Measurements from ENCODE around the gene STX16.
A peak's percentile ranks its signal among the peaks of the same experiment; 100 is the strongest.
"Not testable (repeated sequence)": the region's sequence is repeated elsewhere in the genome, so short reads cannot be mapped to it uniquely, and the experiment has no call there.

The STX16 gene

DNA sequence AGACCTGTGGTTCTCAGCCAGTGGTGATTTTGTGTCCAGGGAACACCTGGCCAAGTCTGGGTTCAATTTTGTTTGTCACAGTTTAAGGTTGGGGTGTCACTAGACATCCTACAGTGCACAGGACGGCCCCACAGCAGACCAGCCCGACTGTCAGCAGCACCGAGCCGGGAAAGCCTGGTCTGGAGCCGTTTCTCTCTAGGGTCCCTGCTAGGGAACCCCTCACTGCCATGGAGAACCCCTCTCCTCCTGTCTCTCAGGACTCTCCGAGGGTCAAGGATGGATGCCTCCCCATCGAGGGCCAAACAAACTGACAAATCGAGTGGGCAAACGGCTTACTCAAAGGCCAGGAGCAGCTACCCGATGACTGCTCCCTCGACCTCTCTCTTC lies 15.8 kb upstream of the STX16 start:
- no peak overlapping the region for H3K27ac ChIP-seq

GRCh38 chr20:58636396-58636982 lies 14.6 kb upstream of the STX16 start:
- DNase-seq (ENCODE audit: low read depth, low spot score) = no peak
- H3K27ac ChIP-seq = no peak overlapping the region

More for the DNA sequence above, 15.8 kb upstream of the STX16 start:
- DNase-seq (ENCODE audit: low read depth, low spot score) = no peak

GRCh38 chr20:58636983-58637421 lies 14.1 kb upstream of the STX16 start:
- DNase-seq (ENCODE audit: low read depth, low spot score) = no peak
- no peak overlapping the region for H3K27ac ChIP-seq

- no peak for DNase-seq (ENCODE audit: low read depth, low spot score)
- H3K27ac ChIP-seq = no peak overlapping the region
These were observed 13.4 kb upstream of the STX16 start for GRCh38 chr20:58637466-58638213.

GRCh38 chr20:58638467-58639181 lies 12.5 kb upstream of the STX16 start:
- no peak for DNase-seq (ENCODE audit: low read depth, low spot score)
- H3K27ac ChIP-seq = no peak overlapping the region

GRCh38 chr20:58639182-58640146 lies 11.6 kb upstream of the STX16 start:
- H3K27ac ChIP-seq = no peak overlapping the region
- DNase-seq (ENCODE audit: low read depth, low spot score) = no peak

GRCh38 chr20:58640446-58640845 lies 10.6 kb upstream of the STX16 start:
- no peak overlapping the region for H3K27ac ChIP-seq
- DNase-seq (ENCODE audit: low read depth, low spot score) = no peak

DNA sequence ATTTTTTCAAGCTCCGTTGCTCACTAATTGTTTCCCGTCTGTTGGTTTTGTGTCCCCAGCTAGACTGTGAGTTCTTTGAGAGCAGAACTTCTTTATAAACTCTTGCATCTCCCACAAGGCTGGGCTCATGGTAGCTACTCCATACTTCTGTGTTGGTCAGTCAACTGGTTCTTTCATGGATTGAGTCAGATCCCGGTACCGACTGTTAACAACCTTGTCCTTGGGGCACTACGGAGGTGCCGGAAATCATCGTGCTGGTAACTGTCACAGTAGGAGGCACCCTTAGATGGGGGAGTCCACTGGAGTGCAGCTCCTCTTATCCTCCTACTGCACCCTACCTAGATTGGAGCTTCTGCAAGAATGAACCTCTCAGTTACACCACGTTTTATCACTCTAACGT lies 8.6 kb upstream of the STX16 start:
- DNase-seq (ENCODE audit: low read depth, low spot score) = no peak
- H3K27ac ChIP-seq = no peak overlapping the region

DNA sequence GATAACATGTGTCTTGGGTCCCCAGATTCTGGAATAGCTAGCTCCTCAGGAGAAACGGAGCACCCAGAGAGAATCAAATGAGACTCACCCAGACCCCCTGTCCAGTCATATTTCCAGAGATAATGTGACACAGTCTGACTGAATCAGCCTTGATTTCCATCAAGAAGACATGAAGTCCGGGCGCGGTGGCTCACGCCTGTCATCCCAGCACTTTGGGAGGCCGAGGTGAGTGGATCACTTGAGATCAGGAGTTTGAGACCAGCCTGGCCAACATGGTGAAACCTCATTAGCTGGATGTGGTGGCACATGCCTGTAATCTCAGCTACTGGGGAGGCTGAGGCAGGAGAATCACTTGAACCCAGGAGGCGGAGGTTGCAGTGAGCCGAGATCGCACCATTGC lies 8.2 kb upstream of the STX16 start:
- H3K27ac ChIP-seq; DNase-seq (ENCODE audit: low read depth, low spot score): not testable (repeated sequence)

GRCh38 chr20:58645412-58645968 lies 5.6 kb upstream of the STX16 start:
- peak; percentile 80 for DNase-seq (ENCODE audit: low read depth, low spot score)
- H3K27ac ChIP-seq = no peak overlapping the region

DNA sequence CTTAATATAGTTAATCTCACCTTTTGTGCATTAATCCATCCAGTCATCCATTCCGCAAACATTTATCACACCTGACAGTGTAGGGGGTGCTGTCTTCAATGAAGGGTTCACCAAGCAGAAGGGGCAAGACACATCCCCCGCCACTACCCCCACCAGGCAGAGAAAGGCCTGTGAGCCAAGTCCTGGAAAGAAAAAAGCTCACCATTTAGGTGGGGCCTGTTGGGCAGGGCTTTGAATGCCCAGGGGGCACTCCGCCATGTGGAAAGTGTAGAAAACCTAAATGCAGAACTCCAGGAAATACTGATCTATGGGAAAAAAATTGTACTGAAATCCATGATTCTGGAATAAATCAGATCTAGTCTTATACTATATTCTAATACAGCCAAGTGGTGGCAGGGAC lies 4.8 kb upstream of the STX16 start:
- H3K27ac ChIP-seq = no peak overlapping the region
- DNase-seq (ENCODE audit: low read depth, low spot score) = no peak

DNA sequence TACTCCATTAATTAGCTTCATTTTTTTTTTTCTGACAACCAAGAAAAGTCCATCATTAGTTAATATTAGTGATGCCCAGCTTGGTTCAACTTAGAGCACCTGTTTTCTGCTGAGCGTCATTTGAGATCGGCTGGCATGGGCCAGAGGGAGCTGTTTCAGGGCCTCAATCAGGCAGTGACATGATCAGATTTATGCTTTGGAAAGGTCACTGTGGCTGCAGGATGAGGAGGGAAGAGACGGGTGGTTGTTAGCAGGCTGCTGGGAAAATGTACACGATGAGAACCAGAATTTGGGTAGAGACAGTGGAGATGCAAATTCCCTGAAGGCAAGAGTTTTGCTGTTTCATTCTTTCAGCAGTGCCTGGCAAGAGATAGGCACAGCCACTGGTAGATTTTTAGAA lies 4.4 kb upstream of the STX16 start:
- no peak overlapping the region for H3K27ac ChIP-seq
- DNase-seq (ENCODE audit: low read depth, low spot score) = no peak

GRCh38 chr20:58647162-58647795 lies 3.8 kb upstream of the STX16 start:
- H3K27ac ChIP-seq = no peak overlapping the region
- no peak for DNase-seq (ENCODE audit: low read depth, low spot score)

GRCh38 chr20:58647796-58648501 lies 3.1 kb upstream of the STX16 start:
- no peak for DNase-seq (ENCODE audit: low read depth, low spot score)
- no peak overlapping the region for H3K27ac ChIP-seq

DNA sequence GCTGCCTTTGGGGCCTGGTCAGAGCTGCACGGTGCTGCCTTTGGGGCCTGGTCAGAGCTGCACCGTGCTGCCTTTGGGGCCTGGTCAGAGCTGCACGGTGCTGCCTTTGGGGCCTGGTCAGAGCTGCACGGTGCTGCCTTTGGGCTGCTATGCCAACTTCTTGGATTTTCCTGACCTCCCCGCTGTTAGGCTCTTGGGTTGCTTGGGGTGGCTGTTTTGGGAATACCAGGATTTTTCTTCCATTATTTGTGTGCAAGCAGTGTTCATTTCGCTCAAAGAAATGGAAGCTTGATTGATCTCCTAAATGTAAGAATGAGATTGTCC lies 2.6 kb upstream of the STX16 start:
- not testable (repeated sequence) for DNase-seq (ENCODE audit: low read depth, low spot score)

GRCh38 chr20:58649288-58650180 lies 1.5 kb upstream of the STX16 start:
- H3K27ac ChIP-seq = no peak overlapping the region
- DNase-seq (ENCODE audit: low read depth, low spot score) = no peak

More for the DNA sequence above, 2.6 kb upstream of the STX16 start:
- H3K27ac ChIP-seq = not testable (repeated sequence)

- peak overlapping the region; percentile 87 for H3K27ac ChIP-seq
- no peak for DNase-seq (ENCODE audit: low read depth, low spot score)
These were observed 805 bp upstream of the STX16 start for GRCh38 chr20:58650181-58650775.

DNA sequence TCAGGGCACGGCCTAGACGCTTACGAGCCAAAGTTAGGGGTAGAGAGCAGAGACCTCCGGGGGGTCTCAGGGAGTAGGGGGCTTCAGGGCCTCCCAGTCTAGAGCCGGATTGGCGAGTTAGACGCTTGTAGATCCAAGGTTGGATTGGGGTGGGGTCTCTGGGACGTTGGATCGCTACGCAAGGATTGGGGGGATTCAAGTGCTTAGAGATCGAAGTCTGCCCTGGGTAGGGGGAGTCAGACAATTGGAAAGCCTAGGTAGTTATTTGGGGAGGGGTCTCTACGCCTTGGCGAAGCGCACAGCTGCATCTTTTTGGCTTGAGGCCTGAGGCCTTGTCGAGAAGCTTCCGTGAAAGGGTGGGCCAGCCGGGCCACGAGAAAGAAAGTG lies 469 bp downstream of the STX16 start:
- DNase-seq (ENCODE audit: low read depth, low spot score) = no peak
- peak overlapping the region; percentile 87 for H3K27ac ChIP-seq

Data from epithelial cell of prostate (primary cell).